Non-pigmented ciliary epithelial cell (primary cell): Measurements from ENCODE around the gene RAD51AP2.
"Not testable (repeated sequence)": the region's sequence is repeated elsewhere in the genome, so short reads cannot be mapped to it uniquely, and the experiment has no call there.

ENCODE experiments used
- DNase-seq: peaks from one replicate; pipeline ENCODE4 v3.0.0-alpha.2; 2010; ENCODE audit warnings: low read depth

RAD51AP2 gene

DNA sequence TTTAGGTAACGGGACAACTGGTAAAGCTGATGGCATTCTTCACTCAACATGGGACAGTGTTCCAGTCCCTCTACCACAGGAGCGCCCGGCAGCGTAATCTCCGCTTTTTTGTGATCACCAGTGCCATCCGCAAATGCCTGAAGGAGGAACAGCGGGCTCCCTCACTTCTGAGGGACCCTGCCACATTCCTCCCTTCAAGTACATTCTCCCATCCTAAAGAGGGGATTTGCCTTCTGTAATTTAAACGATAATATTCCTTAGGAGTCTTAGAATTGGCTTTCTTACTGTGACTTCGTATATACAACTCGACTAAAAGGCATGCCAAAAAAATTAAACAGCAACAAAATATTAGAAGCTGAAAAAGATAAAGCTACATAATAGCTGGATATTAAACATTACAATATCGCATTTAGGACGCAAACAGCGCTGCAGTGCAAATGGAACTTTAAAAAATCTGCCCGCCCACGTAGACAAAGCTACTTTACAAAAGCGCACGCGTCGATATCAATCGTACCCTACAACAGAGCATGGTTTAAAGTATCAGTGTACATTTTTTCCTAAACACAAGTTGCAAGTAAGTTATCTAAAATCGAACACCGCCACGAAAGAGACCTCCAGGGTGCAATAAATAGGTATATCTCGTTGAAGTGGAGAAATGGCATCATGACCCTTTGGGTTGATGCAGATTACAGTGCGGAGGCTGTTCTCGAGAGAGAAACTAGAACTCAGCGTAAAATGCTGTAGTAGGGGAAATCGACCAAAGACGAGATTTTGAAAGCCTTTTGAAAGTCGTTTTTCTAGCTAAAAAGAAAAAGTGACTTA is 20.0 kb upstream of the RAD51AP2 start:
- DNase-seq = no peak

DNA sequence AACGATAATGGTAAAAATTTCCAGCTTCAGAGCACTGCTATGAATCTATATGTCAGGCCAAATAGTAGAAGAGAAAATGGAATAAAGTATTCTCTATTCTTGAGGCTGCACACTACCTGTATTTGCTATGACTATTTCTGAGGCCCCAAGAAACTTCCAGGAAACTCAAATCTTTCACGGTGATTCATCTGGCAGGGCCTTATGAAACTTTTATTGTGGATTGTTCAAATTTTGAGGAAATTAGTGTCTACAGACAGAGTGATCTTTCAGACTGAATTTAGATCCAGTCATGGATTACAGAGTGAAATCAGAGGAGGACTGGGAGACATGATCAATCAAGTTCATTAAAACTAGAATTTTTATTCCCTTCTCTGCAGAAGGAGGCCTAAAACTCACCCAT is 18.2 kb upstream of the RAD51AP2 start:
- DNase-seq = no peak

DNA sequence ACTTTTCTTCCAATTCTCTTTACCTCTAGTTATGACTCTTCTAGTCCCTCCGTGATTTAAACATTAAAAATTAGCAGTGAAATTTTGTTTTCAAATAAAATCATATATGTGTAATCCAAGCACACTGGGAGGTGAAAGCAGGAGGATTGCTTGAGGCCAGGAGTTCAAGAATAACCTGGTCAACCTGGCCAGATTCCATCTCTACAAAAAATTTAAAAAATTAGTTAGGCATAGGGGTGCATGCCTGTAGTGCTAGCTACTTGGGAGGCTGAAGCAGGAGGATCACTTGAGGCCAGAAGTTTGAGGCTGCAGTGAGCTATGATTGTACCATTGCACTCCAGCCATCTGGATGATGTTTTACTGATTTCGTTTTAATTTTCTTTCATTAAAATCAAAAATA is 15.3 kb upstream of the RAD51AP2 start:
- no peak for DNase-seq

DNA sequence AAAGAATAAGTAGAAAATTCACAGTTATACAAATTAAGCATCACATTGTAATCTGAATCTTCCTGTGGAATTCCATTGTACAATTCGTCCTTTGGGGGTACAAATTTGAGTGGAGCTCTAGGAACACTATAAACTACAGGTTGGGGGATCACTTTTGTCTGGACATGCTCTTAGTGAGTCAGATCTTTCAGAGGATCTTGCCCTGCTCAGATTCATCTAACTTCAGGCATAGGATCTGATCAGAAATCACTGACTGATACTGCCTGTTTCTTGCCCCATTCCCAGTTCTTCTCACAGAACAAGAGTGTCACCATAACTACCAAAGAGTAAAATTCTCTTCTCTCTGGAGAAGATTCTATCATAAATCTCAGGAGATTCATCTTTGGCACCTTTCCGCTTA is 11.5 kb upstream of the RAD51AP2 start:
- no peak for DNase-seq

DNA sequence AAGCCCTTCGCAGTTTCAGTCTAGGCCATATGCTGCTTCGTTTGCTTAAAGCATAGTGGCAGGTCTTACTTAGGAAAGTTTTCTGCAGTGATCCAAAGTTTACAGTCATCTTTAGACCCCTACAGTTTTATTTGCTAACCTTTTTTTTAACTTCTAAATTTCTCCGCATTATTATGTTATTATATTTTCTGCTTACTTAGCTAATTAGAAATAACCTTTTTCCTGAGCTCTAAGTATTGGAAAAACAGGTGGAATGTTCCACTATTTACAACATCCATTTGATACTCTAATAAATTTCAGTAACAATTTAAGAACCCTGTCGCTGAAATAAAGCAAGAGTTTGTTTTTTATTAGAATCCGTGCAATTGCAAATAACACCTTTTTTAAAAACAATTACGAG is 4.1 kb upstream of the RAD51AP2 start:
- no peak for DNase-seq

DNA sequence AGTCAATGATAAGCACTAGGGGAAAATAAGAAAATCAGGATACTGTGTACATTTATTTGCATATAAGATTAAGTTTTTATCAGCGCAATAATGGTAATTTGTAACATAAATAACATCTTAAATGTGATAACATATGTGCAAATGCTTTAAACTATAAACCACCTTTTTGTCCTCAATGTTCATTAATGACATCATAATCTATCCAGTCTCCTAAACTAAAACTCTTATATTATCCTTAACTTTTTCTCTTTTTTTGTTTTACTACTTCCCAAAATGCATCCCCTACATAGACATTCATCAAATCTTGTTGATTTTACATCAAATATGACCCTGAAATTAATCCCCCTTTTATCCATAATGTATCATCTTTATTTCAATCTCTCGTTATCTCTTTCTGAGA is 3.4 kb upstream of the RAD51AP2 start:
- no peak for DNase-seq

DNA sequence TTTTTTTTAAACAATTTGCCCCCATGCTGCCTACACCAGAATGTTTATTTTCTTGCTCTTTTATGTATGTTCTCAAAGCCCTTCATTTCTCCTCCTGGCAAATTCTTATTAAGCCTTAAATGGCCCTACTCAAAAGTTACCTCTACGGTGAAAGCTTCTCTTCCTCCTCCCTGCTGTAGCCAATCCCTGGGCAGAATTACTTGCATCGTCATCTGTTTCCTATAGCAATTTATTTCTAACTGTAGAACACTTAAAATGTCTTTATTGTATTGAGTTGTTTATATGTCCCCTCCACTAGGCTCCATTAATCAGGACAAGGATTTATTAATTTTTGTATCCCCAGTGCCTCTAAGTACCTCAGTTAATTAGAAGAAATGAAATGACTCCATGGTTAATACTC is 2.5 kb upstream of the RAD51AP2 start:
- no peak for DNase-seq

DNA sequence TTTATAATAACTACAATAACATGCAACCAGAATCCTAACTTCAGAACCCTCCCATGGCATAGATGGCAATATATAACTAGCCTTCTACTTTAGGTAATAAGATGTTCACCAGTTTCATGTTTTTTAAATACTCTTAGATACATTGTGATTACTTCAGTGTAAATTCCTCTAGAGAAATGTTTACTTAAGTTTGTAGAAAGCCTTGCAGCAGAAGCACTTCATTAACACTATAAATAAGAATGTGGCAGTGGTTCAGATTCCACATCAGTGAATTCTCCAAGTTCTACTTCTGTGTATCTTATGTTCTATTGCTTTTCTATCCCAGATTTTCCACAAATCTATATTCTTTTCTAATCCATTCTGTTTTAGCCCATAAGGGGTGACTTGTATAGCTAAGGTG is 1.2 kb upstream of the RAD51AP2 start:
- no peak for DNase-seq

DNA sequence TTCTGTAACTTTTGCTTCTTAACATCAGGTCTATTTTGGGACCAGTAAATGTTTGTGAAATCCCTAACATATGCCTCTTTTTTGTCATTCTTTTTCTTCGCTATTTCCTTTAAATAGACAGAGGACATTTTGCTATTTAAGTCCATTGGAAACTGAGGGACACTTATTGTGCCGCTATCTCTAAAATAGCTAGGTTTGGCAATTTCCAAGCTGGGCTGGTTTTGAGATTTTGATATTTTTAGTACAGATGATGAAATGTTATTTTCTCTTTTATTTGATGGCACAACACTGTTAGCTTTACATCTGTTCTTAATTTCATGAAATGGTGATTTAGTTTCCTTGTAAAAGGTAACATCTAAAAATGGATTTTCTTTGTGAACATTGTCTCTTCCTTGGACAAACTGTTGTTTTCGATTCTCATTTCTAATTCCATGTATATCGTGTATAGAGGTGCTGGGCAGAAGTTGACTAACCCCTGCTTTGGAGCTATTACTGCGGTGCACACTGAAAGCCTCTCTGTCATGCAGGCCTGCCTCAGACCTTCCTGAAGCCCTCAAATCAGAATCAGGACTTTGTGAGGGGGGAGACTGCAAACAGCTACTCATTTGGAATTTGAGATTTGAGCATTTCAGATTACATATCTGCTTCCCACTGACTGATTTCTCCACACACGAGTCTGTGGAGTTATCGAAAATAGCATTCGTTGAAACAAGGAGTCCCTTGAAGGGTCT is 594 bp downstream of the RAD51AP2 start:
- no peak for DNase-seq

DNA sequence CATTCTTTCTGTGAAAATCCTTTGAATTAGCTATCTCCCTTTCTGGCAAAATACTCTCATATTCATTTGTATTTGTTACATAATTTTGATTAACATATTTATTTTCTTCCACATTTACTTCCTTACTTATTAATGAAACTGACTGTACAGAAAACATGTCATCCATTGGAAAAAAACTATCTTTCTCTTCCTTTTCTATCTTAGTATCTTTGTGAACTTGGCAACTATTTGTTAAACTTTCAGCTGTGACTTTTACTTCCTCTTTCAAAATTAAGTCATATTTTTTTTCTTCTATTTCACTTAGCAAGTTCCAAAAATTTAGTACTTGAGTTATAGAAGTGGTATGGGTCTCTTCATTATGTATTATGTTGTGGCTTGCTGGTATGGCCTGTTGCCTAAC is 2.6 kb downstream of the RAD51AP2 start:
- no peak for DNase-seq

DNA sequence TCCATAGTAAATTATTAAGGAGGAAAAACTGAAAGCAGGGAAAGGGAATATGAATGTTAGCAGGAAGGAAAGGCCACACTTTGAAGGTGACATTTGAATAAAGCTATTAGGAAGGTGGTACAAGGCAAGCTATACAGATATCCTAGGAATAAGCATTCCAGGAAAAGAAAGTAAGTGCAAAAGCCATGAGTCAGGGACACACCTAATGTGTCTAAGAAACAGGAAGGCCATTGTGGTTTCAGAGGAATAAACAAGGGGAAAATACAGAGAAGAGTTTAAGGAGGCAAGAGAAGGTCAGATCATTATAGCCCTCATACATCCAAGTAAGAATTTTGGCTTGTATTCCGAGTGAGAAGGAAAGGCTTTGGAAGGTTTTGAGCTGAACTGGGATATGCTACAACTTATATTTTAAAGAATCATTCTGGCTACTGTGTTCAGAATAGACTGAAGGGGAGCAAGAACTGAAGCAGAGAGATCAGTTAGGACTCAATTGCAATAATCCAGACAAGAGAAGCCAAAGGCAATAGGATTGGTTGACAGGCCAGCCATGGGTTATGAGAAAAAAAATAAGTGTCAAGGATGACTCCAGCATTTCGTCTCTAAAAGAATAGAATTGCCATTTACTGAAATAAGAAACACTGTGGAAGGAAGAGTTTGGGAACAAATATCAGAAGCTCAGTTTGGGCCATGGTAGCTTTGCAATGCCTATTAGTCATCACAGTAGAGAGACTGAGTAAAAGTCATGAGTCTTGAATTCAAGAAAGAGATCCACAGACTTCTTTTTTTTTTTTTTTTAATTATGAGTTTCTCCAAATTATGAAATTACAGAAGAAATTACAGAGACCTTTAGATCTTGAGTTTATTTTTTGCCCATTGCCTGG is 11.3 kb downstream of the RAD51AP2 start:
- no peak for DNase-seq

DNA sequence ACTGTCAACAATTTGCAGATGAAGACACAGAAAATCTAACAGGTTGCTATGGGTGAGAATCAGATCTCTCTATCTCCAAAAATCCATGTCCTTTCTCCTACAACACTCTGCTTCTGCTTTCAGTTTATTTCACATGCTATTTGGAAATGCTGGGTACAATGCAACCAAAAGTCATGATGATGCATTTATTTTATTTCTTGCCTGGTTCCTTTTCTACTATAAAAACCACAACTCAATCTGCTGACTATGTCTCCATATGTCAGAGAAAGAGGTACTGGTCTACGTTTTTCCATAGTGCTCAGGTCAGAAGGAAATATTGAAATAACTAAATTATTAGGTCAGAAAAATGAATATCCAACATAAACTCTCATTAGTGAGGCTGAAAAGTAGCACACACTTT is 20.5 kb downstream of the RAD51AP2 start:
- no peak for DNase-seq

DNA sequence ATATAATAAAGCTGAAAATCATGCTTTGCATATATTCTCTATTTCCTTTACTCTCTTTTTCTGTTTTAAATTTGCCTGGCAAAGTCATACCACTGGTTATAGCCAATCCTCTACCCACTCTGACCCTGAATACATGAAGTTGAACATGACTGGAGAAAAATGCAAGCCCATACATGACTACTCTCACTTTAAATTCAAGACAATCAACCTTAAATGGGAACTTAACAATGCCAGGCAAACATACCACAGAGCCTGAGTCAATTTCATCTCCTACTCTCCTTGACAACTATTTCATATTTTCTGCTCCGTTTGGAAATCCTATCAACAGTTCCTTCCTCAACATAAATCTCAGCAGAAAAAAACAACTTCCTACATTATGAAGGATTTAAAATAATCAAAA is 22.6 kb downstream of the RAD51AP2 start:
- DNase-seq = no peak

DNA sequence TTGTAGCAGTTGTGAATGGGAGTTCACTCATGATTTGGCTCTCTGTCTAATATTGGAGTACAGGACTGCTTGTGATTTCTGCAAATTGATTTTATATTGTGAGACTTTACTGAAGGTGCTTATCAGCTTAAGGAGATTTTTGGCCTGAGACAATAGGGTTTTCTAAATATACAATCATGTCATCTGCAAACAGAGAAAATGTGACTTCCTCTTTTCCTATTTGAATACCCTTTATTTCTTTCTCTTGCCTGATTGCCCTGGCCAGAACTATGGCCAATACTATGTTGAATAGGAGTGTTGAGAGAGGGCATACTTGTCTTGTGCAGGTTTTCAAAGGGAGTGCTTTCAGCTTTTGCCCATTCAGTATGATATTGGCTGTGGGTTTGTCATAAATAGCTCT is 28.1 kb downstream of the RAD51AP2 start:
- DNase-seq = not testable (repeated sequence)

DNA sequence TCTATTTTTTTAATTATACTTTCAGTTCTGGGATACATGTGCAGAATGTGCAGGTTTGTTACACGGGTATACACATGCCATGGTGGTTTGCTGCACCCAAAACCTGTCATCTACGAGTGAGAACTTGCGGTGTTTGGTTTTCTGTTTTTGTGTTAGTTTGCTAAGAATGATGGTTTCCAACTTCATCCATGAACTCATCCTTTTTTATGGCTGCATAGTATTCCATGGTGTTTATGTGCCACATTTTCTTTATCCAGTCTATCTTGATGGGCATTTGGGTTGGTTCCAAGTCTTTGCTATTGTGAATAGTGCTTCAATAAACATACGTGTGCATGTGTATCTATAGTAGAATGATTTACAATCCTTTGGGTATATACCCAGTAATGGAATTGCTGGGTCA is 29.6 kb downstream of the RAD51AP2 start:
- DNase-seq = not testable (repeated sequence)

DNA sequence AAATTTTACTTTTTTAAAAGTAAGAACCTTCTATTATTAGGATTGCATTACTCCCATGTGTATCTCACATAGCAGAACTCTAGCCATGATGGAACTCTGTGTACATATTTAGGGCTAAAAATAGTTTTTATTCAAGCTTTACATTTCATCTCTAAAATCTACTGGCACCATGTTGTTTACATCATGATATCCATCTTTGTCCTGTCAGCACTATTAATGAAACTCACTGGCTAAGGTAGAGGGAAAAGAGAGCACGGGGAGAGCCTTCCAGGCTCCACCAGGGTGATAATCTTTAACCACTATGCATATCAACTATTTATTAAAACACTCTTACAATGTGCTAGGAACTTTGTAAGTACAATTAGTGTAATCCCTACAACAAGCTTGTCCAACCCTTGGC is 34.7 kb downstream of the RAD51AP2 start:
- DNase-seq = no peak

DNA sequence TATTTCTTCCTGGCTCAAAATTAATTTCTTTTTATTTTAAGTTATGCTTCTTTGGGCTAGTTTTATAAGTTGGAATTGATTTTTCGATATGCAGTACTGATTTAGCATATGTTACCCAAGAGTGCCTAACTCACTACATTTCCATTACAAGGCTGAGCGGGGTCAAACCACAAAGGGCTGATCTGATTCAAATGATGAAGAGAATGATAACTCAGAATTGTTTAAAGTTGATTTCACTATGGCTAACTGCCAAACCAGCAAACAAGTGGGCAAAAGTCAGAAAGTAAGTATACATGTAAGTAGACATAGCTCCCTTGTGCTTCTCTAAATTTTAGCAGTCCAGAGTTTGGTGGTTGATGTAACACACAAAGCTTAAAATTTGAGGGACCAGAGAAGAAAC is 35.6 kb downstream of the RAD51AP2 start:
- DNase-seq = peak; percentile 34

DNA sequence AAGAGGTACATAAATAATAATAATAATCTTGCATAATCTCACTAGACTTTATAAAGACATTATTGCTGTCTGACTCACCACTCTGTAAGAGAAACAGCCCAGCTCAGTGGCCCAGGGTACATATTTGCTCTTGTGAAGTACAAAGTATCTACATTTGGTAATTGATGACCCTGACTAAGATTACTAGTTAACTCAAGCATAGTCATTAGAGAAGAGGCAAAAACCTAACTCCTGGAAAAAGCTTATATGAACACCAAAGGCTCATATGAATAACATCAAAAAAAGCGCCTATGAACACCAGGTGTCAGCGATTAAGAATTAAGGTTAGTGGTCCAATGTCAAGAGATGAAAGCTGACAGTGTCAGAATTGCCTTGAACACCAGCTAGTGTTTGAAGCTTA is 38.4 kb downstream of the RAD51AP2 start:
- DNase-seq = peak; percentile 32

DNA sequence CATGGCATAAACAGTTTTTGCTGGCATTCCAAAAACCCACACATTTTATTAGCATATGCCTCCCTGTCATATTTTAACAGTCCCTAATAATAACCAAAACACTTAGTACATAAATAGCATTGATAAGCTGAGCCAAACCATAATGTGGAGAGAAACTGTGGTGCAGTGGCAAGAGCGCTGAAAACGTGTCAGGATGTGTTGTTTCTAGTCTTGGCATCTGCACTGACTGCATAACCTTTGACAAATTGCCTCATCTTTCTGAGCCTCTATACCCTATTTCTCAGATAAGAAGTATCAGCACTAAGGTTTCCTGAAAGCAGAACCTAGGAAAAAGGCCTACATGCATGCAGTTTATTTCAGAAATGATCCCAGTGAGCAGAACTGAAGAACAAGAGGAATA is 41.4 kb downstream of the RAD51AP2 start:
- no peak for DNase-seq

DNA sequence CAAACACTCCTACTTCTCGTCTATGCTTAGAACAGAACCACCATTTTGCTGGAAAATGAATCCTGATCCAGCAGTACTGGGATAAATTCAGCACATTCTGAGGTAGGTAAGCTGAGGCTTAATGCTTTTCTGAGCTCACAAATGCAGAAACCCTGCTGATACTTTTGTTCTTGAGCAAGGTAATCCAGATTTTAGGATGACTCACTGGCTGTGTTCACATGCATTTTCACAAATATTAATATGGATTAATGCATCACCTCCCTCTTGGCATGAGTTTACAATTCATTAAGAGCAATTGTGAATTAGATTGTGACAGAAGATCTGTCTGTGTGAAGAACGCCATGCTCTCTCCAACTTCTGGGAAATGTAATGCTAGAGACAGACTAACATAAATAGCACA is 42.2 kb downstream of the RAD51AP2 start:
- DNase-seq = no peak

DNA sequence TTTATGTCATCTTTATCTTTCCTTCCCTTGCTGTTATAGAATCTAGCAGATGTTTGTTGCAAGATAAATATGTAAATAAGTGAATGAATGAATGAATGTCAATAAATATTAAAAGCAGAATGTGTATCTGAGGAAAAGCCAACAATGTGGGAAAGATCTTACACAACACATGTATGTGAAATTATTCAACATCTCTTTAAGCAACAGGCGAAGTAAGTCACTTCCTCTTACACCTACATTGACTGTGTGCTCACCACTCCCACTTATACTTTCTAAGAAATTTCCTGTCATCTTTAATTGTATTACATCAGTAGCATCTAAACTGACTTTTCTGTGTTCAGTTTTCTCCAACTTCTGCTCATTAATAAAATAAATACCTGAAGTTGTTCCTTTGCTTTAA is 43.0 kb downstream of the RAD51AP2 start:
- DNase-seq = no peak

DNA sequence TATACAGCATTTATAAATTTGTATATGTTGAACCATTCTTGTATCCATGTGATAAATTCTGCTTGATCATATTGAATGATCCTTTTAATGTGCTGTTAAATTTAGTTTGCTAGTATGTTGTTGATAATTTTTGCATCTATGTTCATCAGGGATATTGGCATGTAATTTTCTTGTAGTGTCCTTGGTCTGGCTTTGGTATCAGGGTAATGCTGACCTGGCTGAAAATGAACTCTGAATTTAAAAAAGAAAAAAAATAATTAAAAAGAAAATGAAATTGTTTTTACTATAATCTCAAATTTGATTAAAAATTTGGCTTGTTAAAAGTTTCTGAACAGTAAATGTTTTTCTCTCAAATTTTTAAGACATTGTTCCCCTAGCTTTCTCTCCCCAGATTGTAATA is 46.3 kb downstream of the RAD51AP2 start:
- no peak for DNase-seq
